ENCODE results near the gene REV1. TPM values are rescaled to one million over a fixed set of nuclear protein-coding genes. Genes with fewer than 3 reads are reported as not detected.
A peak's percentile ranks its signal among the peaks of the same experiment; 100 is the strongest.

Gene REV1
- total RNA-seq, 1 experiment from 2014 or later = 38.7 TPM

- TF ChIP-seq ZNF532 (CRISPR knock-in tag; IDR thresholded peaks at IDR 0.05; ENCODE audit: borderline replicate concordance) (no peak), ZBTB43 (CRISPR knock-in tag; IDR thresholded peaks at IDR 0.05) (no peak)
- H3K4me1 Mint-ChIP-seq = peaks cover 13% of the 10 kb centered on the region
- H3K4me3 Mint-ChIP-seq = no peak overlapping the region
- no peak overlapping the region; the same call in 1 of the 2 replicates for H3K27ac Mint-ChIP-seq
- ChIA-PET CTCF (interaction anchor here (0.8 kb wide), 1 partner anchor 109 kb away, joined by 3 read pairs; no protein-coding TSS in a partner anchor), POLR2A (no interaction called here)
- DNase-seq (ENCODE audit: low spot score) = no peak
- no peak for ATAC-seq
- H3K9me3 Mint-ChIP-seq = no peaks in the 10 kb centered on the region
- H3K36me3 Mint-ChIP-seq = peaks cover 20% of the 10 kb centered on the region
- no peaks in the 10 kb centered on the region for H3K27me3 Mint-ChIP-seq (ENCODE audit: low read depth)
These were observed 44.8 kb downstream of the REV1 start for GRCh38 chr2:99445065-99445464.

DNA sequence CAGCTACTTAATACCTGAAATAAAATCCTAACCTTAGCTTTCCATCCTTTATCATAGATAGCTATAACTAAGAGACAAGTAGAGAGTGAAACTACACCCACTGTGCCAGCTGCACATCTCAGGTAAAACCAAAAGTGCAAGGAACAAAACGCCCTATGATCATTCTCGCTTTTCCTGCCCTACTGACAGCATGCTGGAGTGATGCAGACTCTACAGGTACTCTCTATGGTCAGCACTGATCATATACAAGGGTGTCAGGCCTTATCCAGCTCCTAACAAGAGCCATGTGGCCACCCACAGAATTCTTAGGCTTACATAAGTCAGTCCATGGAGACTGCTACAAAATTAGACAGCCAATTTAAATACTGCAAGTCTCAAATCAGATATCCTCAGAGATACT is 45.6 kb downstream of the REV1 start:
- ChIA-PET CTCF (interaction anchor here (1.1 kb wide), 1 partner anchor 41 kb away, joined by 3 read pairs; no protein-coding TSS in a partner anchor), POLR2A (no interaction called here)
- peaks cover 20% of the 10 kb centered on the region for H3K36me3 Mint-ChIP-seq
- ATAC-seq = no peak
- H3K27ac Mint-ChIP-seq = peak overlapping the region; percentile 96
- no peak for DNase-seq (ENCODE audit: low spot score)
- no peaks in the 10 kb centered on the region for H3K27me3 Mint-ChIP-seq (ENCODE audit: low read depth)
- H3K9me3 Mint-ChIP-seq = no peaks in the 10 kb centered on the region
- H3K4me1 Mint-ChIP-seq = peaks cover 21% of the 10 kb centered on the region
- H3K4me3 Mint-ChIP-seq = no peak overlapping the region
- TF ChIP-seq NFYB (CRISPR knock-in tag; conservative IDR thresholded peaks at IDR 0.05; ENCODE audit: low read depth) (no peak), ZNF219 (CRISPR knock-in tag; IDR thresholded peaks at IDR 0.05; ENCODE audit: borderline replicate concordance) (no peak), PREB (CRISPR knock-in tag; IDR thresholded peaks at IDR 0.05; ENCODE audit: borderline replicate concordance) (no peak), CREM (CRISPR knock-in tag; IDR thresholded peaks at IDR 0.05) (no peak), ARID4B (CRISPR knock-in tag; IDR thresholded peaks at IDR 0.05; ENCODE audit: borderline replicate concordance) (no peak), ELF4 (CRISPR knock-in tag; IDR thresholded peaks at IDR 0.05; ENCODE audit: low read depth) (no peak), AR (CRISPR knock-in tag; IDR thresholded peaks at IDR 0.05) (no peak), GABPB1 (CRISPR knock-in tag; IDR thresholded peaks at IDR 0.05) (no peak), FOXP1 (CRISPR knock-in tag; IDR thresholded peaks at IDR 0.05; ENCODE audit: borderline replicate concordance) (no peak), NR1H2 (CRISPR knock-in tag; IDR thresholded peaks at IDR 0.05) (no peak), PRRX2 (CRISPR knock-in tag; IDR thresholded peaks at IDR 0.05) (no peak), ESRRA (CRISPR knock-in tag; IDR thresholded peaks at IDR 0.05; ENCODE audit: borderline replicate concordance) (no peak), ZNF416 (CRISPR knock-in tag; IDR thresholded peaks at IDR 0.05) (no peak), GRHL2 (CRISPR knock-in tag; IDR thresholded peaks at IDR 0.05; ENCODE audit: insufficient replicate concordance, severe bottlenecking) (no peak), HMGA2 (CRISPR knock-in tag; IDR thresholded peaks at IDR 0.05) (no peak)
- TF ChIP-seq, protein P1, sequence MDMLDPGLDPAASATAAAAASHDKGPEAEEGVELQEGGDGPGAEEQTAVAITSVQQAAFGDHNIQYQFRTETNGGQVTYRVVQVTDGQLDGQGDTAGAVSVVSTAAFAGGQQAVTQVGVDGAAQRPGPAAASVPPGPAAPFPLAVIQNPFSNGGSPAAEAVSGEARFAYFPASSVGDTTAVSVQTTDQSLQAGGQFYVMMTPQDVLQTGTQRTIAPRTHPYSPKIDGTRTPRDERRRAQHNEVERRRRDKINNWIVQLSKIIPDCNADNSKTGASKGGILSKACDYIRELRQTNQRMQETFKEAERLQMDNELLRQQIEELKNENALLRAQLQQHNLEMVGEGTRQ (CRISPR knock-in tag; IDR thresholded peaks at IDR 0.05) = no peak

Measured in WTC11 (cell line).